Stimulated activated effector memory CD8-positive, alpha-beta T cell treated with anti-CD3 and anti-CD28 coated beads, Interleukin-12 subunit alpha, Interleukin-12 subunit beta, amount 100 ng/mL, for 72 hours (primary cell): ENCODE measurements around the gene CCNI.
"Not testable (repeated sequence)": the region's sequence is repeated elsewhere in the genome, so short reads cannot be mapped to it uniquely, and the experiment has no call there.

Experiments
- ATAC-seq: fragments of 150-1000 bp; cut with Tn5 transposase; 2 replicates; pipeline ENCODE4 v1.10.0; 2021
- DNase-seq, 2 donors: peaks; one replicate each; pipeline ENCODE4 v3.0.0; 2021 to 2022; ENCODE audit warnings: low spot score in 2 of 2
- H3K27ac Mint-ChIP-seq: one replicate; pipeline ENCODE4 v1.8.0; 2022; ENCODE audit warnings: mild to moderate bottlenecking, mixed read lengths
- H3K36me3 Mint-ChIP-seq: one replicate; pipeline ENCODE4 v1.8.0; 2022; ENCODE audit warnings: mild to moderate bottlenecking, mixed read lengths
- H3K4me1 Mint-ChIP-seq: one replicate; pipeline ENCODE4 v1.8.0; 2022; ENCODE audit warnings: mixed read lengths
- H3K4me3 Mint-ChIP-seq: one replicate; pipeline ENCODE4 v1.8.0; 2022; ENCODE audit warnings: mild to moderate bottlenecking, mixed read lengths
- H3K9me3 Mint-ChIP-seq: one replicate; pipeline ENCODE4 v1.8.0; 2022; ENCODE audit warnings: mixed read lengths

Gene CCNI

DNA sequence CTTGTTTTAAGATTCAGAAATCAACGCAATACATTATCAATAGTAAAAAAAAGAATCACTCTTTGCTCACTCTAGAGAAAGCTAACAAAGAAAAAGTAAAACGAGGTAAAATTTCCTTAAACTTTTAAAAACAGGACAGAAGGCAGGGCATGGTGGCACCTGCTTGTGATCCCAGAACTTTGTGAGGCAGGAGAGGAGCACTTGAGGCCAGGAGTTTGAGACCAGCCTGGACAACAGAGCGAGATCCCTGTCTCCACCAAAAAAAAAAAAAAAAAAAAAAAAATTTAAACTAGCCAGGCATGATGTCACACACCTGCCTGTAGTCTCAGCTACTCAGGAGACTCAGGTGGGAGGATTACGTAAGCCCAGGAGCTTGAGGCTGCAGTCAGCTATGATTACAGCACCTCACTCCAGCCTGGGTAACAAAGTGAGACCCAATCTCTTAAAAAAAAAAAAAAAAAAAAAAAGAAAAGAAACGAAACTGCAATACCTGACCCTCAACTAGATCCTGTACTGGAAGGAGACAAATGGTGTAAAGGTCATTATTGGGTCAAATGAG, 3.5 kb downstream of the CCNI start:
- Mint-ChIP-seq H3K27ac (no peak overlapping the region), H3K36me3 (peaks cover 49% of the 10 kb centered on the region), H3K9me3 (no peaks in the 10 kb centered on the region), H3K4me1 (peaks cover 53% of the 10 kb centered on the region), H3K4me3 (no peak overlapping the region)
- DNase-seq (no peak), ATAC-seq (no peak)

- H3K9me3 Mint-ChIP-seq, DNase-seq, H3K4me3 Mint-ChIP-seq, ATAC-seq: not testable (repeated sequence)
- H3K27ac Mint-ChIP-seq, result peak overlapping the region; percentile 79
- peaks cover 40% of the 10 kb centered on the region for H3K4me1 Mint-ChIP-seq
- H3K36me3 Mint-ChIP-seq, result peaks cover 76% of the 10 kb centered on the region
Observed at GRCh38 chr4:77069514-77069913, 6.3 kb downstream of the CCNI start.

- ATAC-seq, result no peak
- Mint-ChIP-seq H3K27ac (no peak overlapping the region), H3K4me3 (no peak overlapping the region), H3K4me1 (peaks cover 39% of the 10 kb centered on the region), H3K9me3 (no peaks in the 10 kb centered on the region), H3K36me3 (peaks cover 93% of the 10 kb centered on the region)
- DNase-seq, result no peak
Observed at GRCh38 chr4:77065382-77065781, 10.4 kb downstream of the CCNI start.

- Mint-ChIP-seq H3K9me3 (no peaks in the 10 kb centered on the region), H3K4me1 (peaks cover 24% of the 10 kb centered on the region), H3K27ac (no peak overlapping the region), H3K4me3 (no peak overlapping the region), H3K36me3 (peaks cover 100% of the 10 kb centered on the region)
- DNase-seq (no peak), ATAC-seq (peak; percentile 76)
Observed at GRCh38 chr4:77062856-77063255, 12.9 kb downstream of the CCNI start.

DNA sequence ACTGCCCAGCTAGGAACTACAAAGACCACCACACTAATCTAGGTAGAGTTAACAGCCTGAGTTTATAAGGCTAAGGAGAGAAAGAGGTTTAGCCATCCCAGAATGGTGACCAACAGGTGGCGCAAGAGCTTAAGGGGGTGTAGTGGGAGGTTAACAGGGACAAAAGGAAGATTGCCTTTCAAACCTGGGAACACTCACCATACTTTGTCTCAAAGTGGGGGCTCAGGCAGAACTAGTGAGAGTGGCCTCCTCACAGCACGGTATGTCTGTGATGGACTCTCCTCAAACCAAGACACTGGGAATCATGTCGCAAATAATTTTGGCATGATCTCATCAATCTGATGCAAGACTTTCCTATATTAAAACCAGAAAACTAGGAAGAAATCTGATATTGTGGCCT, 23.4 kb downstream of the CCNI start:
- peak; percentile 56 for ATAC-seq
- peak overlapping the region; percentile 29 for H3K27ac Mint-ChIP-seq
- peaks cover 10% of the 10 kb centered on the region for H3K4me1 Mint-ChIP-seq
- H3K9me3 Mint-ChIP-seq, result no peaks in the 10 kb centered on the region
- DNase-seq, result peak in 1 of 2 donors; percentile 65
- H3K4me3 Mint-ChIP-seq, result no peak overlapping the region
- peaks cover 100% of the 10 kb centered on the region for H3K36me3 Mint-ChIP-seq

GRCh38 chr4:77050962-77051361, 24.8 kb downstream of the CCNI start:
- no peak overlapping the region for H3K4me3 Mint-ChIP-seq
- no peak for ATAC-seq
- H3K27ac Mint-ChIP-seq, result peak overlapping the region; percentile 17
- H3K36me3 Mint-ChIP-seq, result peaks cover 100% of the 10 kb centered on the region
- DNase-seq, result no peak
- no peaks in the 10 kb centered on the region for H3K9me3 Mint-ChIP-seq
- peaks cover 10% of the 10 kb centered on the region for H3K4me1 Mint-ChIP-seq

- H3K9me3 Mint-ChIP-seq, result no peaks in the 10 kb centered on the region
- no peak for ATAC-seq
- peaks cover 86% of the 10 kb centered on the region for H3K36me3 Mint-ChIP-seq
- H3K27ac Mint-ChIP-seq, result no peak overlapping the region
- no peak for DNase-seq
- no peak overlapping the region for H3K4me3 Mint-ChIP-seq
- H3K4me1 Mint-ChIP-seq, result peaks cover 18% of the 10 kb centered on the region
Observed at GRCh38 chr4:77047037-77047436, 28.8 kb downstream of the CCNI start.

DNA sequence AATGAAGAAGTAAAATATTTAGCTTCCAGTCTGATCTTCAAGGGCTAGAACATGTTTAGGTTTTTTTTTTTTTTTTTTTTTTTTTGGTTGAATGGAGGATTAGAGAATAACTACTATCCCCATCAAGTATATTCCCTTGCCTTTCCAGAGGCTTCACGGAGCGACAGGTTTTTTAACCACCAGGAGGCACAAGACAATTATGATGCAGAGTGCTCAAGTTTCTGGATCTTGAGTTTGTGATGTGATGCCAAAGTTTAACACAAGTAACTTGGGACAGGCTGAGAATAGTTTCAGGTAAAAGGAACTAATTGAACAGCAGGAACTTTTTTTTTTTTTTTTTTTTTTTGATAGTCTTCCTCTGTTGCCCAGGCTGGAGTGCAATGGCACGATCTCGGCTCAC, 30.3 kb downstream of the CCNI start:
- ATAC-seq (no peak), DNase-seq (no peak)
- peak overlapping the region; percentile 34 for H3K27ac Mint-ChIP-seq
- H3K9me3 Mint-ChIP-seq, result no peaks in the 10 kb centered on the region
- no peak overlapping the region for H3K4me3 Mint-ChIP-seq
- H3K36me3 Mint-ChIP-seq, result peaks cover 77% of the 10 kb centered on the region
- peaks cover 13% of the 10 kb centered on the region for H3K4me1 Mint-ChIP-seq

- H3K4me3 Mint-ChIP-seq, result no peak overlapping the region
- H3K27ac Mint-ChIP-seq, result peak overlapping the region; percentile 34
- DNase-seq (no peak), ATAC-seq (peak; percentile 69)
- H3K9me3 Mint-ChIP-seq, result no peaks in the 10 kb centered on the region
- peaks cover 72% of the 10 kb centered on the region for H3K36me3 Mint-ChIP-seq
- H3K4me1 Mint-ChIP-seq, result peaks cover 8% of the 10 kb centered on the region
Observed at GRCh38 chr4:77044461-77045150, 31.2 kb downstream of the CCNI start.

DNA sequence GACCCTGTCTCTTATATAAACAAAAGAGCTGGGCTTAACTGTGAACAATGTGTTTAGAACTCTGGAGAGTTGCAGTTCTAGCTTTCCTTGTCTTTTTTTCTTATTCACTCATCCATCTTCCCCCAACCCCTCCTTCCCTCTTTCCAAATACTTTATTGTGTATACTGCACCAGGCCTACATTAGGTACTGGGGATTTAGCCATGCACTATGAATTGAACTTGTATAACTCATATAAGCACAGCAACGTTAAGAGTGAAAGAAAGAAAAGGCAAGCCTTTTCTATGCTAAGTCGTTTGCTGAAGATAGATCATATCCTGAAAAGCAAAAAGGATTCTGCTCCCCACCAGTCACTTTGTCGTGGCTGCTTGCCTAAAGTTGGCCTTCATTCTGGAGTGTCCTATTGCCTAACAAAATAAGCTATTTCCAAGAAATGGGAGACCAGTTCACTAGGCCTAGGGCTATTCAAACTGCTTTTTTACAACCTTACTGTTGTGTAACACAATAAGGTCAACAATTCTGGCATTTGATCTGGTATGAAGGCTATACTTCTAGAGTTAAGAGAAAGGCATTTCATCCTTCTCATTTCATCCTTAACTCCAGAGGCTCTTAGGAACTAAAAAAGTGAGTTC, 32.2 kb downstream of the CCNI start:
- ATAC-seq (no peak), DNase-seq (no peak)
- no peaks in the 10 kb centered on the region for H3K9me3 Mint-ChIP-seq
- peaks cover 71% of the 10 kb centered on the region for H3K36me3 Mint-ChIP-seq
- H3K27ac Mint-ChIP-seq, result no peak overlapping the region
- peaks cover 8% of the 10 kb centered on the region for H3K4me1 Mint-ChIP-seq
- H3K4me3 Mint-ChIP-seq, result no peak overlapping the region

DNA sequence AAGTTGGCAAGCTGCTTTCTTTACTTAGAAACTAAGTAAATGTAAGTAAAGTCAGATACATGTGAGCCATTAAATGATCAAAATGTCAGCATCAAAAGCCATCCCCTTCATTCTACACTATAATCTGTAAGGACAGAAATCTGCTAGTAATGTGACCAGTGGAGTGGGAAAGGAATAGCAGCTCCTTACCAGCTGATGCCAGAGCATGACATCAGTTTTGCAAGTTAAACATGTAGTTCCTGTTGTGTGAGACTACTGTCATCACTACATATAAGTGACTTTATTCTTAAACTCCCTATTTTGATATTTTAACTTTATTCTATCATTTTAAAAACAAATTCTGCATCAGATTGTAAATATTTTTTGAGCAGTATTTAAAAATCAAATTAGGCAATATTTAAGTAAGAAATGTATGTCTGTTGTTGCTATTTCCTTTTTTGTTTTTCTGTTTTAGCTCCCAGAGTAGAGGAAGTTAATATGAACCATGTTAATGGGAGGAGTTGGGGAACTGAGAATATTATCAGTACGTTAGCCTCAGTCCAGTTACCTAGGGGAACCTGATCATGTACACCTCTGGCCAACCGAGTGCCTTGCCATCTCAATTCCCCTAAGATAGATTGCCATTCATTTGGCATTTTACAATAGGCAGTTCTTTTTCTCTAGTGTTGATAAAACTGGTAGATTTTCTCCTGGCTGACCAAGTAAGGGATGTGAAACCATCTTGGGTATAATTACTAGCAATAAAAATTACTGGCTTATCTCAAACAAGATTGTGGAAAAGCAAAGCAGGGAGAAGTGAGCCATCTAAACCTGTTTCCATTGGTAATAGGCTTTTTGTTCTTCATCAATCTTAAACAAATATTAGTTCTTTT, 34.7 kb downstream of the CCNI start:
- H3K9me3 Mint-ChIP-seq, result no peaks in the 10 kb centered on the region
- DNase-seq (no peak), ATAC-seq (no peak)
- H3K27ac Mint-ChIP-seq, result no peak overlapping the region
- peaks cover 8% of the 10 kb centered on the region for H3K4me1 Mint-ChIP-seq
- H3K4me3 Mint-ChIP-seq, result no peak overlapping the region
- H3K36me3 Mint-ChIP-seq, result peaks cover 59% of the 10 kb centered on the region

DNA sequence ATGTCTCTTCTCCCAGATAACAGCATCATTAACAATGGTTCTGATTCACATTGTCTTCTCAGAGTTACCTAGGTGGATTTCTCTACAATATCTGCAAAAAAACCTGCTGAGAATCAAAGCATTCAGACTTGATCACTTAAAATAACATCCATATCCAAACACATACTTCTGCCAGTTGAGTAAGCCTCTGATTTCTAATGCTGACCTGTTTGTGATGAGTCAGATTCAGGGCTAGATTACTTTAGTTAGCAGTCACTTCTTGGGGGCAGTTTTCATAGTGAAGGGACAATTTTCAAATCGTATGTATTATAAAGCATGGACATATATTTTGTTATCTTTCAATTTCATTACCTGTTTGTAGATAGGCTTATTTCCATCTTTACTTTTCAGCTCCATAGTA, 35.5 kb downstream of the CCNI start:
- no peak for ATAC-seq

GRCh38 chr4:77039796-77040195, 36.0 kb downstream of the CCNI start:
- Mint-ChIP-seq H3K36me3 (peaks cover 59% of the 10 kb centered on the region), H3K4me3 (no peak overlapping the region), H3K9me3 (no peaks in the 10 kb centered on the region), H3K4me1 (peaks cover 7% of the 10 kb centered on the region), H3K27ac (no peak overlapping the region)
- DNase-seq, result no peak
- ATAC-seq, result no peak

More for the DNA sequence above, 35.5 kb downstream of the CCNI start:
- H3K36me3 Mint-ChIP-seq, result peaks cover 59% of the 10 kb centered on the region
- peaks cover 8% of the 10 kb centered on the region for H3K4me1 Mint-ChIP-seq
- no peak for DNase-seq
- H3K4me3 Mint-ChIP-seq, result no peak overlapping the region
- no peaks in the 10 kb centered on the region for H3K9me3 Mint-ChIP-seq
- H3K27ac Mint-ChIP-seq, result no peak overlapping the region

- no peak for DNase-seq
- Mint-ChIP-seq H3K27ac (no peak overlapping the region), H3K4me3 (no peak overlapping the region), H3K36me3 (peaks cover 59% of the 10 kb centered on the region), H3K9me3 (no peaks in the 10 kb centered on the region), H3K4me1 (no peaks in the 10 kb centered on the region)
- no peak for ATAC-seq
Observed at GRCh38 chr4:77037736-77038135, 38.1 kb downstream of the CCNI start.

- not testable (repeated sequence) for H3K9me3 Mint-ChIP-seq, DNase-seq, ATAC-seq, H3K4me1 Mint-ChIP-seq, H3K27ac Mint-ChIP-seq, H3K4me3 Mint-ChIP-seq
- peaks cover 60% of the 10 kb centered on the region for H3K36me3 Mint-ChIP-seq
Observed at GRCh38 chr4:77037168-77037567, 38.6 kb downstream of the CCNI start.
